GM18519 (cell line): ENCODE measurements around the gene NLGN2.

Experiments used
- ATAC-seq: cut with Tn5 transposase; IDR thresholded peaks from one replicate; pipeline ENCODE4 v1.9.1; 2021; ENCODE audit warnings: mild to moderate bottlenecking, moderate library complexity; ENCODE audit not compliant: unreplicated experiment, low FRiP score

NLGN2 gene

GRCh38 chr17:7435676-7436555 lies 28.3 kb downstream of the NLGN2 start:
- ATAC-seq: no peak

GRCh38 chr17:7436556-7437368 lies 29.1 kb downstream of the NLGN2 start:
- ATAC-seq: no peak

GRCh38 chr17:7437369-7437863 lies 29.8 kb downstream of the NLGN2 start:
- no peak for ATAC-seq

DNA sequence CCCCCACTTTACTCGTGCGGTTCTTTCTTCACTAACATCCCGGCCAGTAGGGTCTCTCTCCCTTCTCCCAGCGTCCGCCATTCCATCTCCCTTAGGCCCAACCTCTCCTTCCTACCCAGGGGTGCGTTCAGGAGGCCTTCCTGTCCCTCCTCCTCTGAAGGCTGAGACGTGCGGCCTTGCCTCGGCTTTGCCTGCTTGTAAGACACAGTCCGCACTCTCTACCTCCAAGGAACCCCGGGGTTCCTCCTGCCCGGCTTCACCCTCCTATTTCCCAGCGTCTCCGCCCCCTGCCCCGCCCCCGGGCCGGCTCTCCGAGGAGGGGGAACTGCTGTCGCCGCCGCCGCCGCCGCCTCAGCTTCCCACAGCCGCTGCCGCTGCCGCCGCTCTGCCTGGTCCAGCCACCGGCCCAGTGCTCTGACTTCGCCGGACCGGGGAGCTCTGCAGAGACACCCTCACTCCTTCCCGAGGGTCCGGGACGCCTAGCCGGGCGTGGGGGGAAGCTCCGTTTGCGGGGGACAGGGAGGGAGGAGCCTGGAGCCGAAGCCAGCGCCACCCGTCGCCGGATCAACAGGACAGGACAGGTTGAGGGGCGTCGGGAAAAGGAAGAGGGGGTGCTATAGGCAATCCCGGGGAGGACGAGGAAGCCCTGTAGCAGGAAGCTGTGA lies 30.4 kb downstream of the NLGN2 start:
- no peak for ATAC-seq

- no peak for ATAC-seq
These were observed 31.2 kb downstream of the NLGN2 start for GRCh38 chr17:7438656-7439460.

DNA sequence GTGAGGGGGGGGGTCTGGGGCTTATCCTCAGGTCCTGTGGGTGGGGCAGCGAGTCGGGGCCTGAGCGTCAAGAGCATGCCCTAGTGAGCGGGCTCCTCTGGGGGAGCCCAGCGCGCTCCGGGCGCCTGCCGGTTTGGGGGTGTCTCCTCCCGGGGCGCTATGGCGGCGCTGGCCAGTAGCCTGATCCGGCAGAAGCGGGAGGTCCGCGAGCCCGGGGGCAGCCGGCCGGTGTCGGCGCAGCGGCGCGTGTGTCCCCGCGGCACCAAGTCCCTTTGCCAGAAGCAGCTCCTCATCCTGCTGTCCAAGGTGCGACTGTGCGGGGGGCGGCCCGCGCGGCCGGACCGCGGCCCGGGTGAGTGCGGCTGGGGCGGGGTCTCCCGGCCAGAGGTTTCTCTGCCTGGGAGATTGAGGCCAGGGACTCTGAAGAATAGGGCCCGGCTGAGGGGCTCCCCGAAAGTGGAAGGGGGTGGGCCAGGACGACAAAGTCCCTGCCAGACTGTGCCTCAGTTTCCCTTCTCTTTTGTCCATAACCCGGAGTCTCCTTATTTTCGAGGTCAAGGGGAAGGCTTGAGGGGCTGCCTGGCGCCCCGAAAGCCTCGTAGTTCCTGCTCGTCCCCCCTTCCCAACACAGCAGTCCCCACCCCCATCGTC lies 31.9 kb downstream of the NLGN2 start, which contains the start of gene FGF11:
Gene FGF11 (plus strand): TSS at position 51 of the 651 bp plus-strand sequence. CDS start 109 bp downstream, at position 160.
- ATAC-seq: no peak

DNA sequence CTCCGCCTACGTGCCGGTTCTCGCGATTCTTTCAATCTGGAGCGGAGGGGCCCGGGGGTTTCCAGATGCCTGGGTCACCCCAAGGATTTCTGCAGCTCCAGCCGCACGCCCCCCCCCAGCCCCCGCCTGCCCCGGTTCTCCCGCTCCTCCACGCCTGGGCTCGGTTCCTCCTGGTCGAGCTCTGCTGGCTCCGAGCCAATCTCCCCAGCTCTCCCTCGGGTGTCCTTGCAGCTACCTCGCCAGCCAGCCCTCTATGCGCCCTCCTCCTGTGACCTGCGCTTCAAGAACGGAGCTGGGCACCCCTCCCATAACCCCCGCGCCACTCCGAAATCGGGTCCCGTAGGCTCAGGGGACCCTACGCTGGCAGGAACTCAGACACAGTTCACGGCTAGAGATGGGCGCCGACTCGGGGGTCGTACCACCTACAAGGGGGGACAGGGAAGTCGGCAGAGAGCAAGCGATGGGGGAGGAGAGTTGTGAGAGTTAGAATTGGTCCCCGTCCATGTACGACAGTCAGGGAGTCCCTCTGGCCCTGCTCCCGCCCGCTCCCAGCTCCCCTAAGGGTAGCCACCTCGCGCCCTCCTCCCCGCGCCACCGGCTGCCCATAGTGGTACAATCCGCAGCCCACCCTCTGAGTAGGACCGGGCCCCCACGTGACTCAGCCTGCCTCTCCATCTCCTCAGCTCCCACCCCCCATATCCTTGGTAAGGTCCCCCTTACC lies 32.6 kb downstream of the NLGN2 start:
- no peak for ATAC-seq

DNA sequence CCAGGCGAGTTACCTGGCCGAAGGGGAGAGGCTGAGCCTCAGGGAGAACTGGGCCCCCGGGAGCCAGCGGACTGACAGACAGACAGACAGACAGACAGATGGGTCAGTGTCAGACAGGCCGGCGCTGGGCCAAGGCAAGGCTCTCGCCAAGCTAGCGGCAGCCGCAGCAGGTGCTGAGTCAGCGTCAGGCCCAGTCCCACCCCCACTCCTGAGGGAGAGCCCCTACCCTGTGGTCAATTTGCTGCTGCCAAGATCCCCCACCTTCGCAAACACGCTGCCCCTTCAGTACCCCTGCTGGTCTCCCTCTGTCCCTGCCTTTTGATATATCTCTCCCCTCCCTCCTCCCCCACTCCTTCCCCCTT lies 33.2 kb downstream of the NLGN2 start:
- ATAC-seq: no peak

GRCh38 chr17:7441266-7441665 lies 33.6 kb downstream of the NLGN2 start:
- ATAC-seq: no peak

- ATAC-seq: no peak
These were observed 34.5 kb downstream of the NLGN2 start for GRCh38 chr17:7442142-7442541.

DNA sequence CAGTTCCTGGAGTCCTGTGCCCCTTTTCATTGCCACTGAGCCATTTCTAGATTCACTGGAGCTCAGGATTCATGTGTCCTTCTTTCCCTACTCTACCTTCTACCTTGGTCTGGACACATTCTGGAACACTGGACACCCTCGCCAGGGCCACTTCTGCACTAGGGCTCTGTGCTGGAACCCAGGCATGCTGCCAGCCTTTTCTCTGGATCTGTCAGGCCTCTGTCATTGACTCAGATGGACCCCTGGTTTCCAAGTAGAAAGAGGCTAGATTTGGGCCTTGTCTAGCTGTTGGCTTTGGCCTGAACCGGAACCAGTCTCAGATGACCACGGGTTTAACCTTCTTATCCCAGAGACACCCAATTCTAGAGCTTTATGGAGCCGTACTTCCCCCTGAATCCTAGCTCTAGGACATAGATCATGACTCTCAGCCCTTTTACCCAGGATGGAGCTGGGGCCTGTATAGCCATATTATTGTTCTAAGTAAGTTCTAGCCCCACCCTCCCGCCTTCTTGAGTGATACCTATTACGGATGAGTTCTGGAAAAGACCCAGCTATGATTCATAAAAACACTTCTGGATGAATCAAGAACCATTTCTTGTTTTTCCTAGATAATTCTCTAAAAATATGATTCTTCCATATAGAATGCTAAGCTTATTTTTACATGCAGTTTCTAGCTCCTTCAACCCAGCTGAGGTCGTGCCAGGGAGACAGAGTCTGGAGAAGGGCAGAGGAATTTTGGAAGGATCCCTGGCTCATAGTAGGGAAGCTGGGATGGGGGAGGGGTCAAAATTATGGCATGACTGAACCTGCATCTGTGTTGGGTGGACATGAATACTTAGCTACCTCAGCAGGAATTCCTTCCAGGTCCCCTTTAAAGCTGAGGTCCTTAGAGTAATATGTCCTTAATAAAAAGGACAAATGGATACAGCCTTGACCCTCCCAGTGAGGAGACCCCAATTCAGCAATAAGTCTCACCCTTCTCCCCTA lies 36.1 kb downstream of the NLGN2 start:
- no peak for ATAC-seq

DNA sequence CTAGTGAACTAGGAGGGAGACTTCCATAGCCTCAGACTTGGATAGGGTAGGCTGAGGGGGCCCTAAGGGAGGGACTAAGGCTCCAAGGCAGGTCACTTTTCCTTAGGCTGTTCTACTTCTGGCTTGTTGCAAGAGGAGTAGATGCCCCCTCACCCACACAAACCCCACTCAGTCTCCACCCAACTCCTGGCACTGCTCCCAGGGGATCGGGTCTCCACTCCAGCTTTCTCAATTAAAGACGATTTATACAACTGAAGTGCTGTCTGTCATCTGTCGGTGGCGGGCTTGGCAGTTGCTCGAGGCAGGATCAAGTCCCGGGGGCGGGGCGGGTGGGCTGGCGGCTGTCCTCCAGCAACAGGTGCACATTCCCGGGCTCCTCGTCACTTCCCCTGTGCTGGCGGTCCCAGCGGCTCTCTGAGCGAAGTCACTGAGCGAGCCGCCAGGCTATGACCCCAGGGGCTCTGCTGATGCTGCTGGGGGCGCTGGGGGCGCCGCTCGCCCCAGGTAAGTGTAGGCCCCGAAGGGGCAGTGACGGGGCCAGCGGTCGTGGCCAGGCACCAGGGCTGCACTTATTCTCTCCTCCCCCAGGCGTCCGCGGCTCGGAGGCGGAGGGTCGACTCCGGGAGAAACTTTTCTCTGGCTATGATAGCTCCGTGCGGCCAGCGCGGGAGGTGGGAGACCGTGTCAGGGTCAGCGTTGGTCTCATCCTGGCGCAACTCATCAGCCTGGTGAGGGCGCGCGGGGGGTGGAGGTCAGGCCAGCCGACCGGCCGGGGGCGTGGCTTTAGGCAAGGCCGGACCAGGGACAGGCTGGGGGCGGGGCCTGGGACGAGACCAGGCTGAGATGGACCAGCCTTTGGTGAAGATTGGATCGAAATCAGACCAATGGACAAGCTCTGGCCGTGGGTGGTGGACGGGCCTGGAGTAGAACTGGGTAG lies 37.3 kb downstream of the NLGN2 start, which contains the start of gene CHRNB1:
Gene CHRNB1 (plus strand): TSS at position 380 of the 937 bp plus-strand sequence. CDS start 67 bp downstream, at position 447.
- ATAC-seq: no peak

- ATAC-seq: no peak
These were observed 37.9 kb downstream of the NLGN2 start for GRCh38 chr17:7445619-7445968.

DNA sequence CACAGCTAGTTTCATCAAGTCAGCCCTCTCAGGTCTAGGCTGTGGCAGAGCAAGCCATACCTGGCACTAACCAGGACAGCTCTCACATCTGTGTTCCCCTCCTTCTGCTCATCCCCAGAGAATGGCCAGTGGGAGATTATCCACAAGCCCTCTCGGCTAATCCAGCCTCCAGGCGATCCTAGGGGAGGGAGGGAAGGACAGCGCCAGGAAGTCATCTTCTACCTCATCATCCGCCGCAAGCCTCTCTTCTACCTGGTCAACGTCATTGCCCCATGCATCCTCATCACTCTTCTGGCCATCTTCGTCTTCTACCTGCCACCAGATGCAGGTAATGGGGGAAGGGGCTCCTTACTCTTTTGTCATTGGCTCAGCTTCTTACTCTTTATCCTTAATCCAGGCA lies 40.8 kb downstream of the NLGN2 start:
- no peak for ATAC-seq

DNA sequence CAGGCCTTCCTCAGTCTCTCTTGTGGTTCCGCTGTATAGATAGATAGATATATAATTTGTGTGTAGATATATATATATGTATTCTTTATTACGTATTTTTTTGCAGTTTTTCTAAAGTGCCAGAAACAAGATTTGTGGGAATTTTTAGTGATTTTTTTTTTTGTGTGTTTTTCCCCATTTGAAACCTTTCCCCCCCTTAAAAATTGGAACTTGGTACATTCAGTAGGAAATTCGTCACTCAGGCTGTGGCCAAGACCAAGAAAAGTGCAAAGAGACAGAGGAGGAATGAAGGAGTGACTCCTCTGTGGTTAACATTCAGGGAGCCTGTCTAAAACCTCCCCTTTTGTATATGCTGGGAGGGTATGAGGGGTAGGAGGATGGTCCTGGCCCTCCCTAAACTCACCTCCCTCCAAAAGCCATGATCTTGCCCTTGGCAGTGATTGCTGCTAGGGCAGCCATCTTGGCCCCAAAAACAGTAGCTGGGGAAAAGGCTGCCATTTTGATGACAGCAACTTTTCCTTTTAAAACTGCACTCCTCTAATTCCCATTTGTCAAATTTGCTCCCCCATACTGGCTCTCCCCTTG lies 52.4 kb downstream of the NLGN2 start:
- ATAC-seq: no peak
